Endodermal cell (in vitro differentiated cells): ENCODE results near the gene ART1. TPM values are rescaled to one million over a fixed set of nuclear protein-coding genes. Genes with fewer than 3 reads are reported as not detected.

ENCODE experiments used
- DNase-seq: peaks from one replicate; pipeline ENCODE4 v3.0.0-alpha.2; 2017
- H3K27ac ChIP-seq: 2 replicates; pipeline ENCODE4 v1.5.1; 2013; ENCODE audit warnings: mild to moderate bottlenecking, low read depth, low read length, moderate library complexity
- H3K27me3 ChIP-seq: 2 replicates; pipeline ENCODE4 v1.6.1; 2013; ENCODE audit warnings: mild to moderate bottlenecking, low read length, moderate library complexity; ENCODE audit not compliant: insufficient read depth, control insufficient read depth, poor library complexity, severe bottlenecking
- H3K36me3 ChIP-seq: 2 replicates; pipeline ENCODE4 v1.7.0; 2013; ENCODE audit warnings: mild to moderate bottlenecking, low read length, moderate library complexity; ENCODE audit not compliant: control insufficient read depth, insufficient read depth
- H3K4me1 ChIP-seq: one replicate; pipeline ENCODE4 v1.7.0; 2013; ENCODE audit warnings: low read length; ENCODE audit not compliant: control insufficient read depth, insufficient read depth
- H3K4me3 ChIP-seq: 2 replicates; pipeline ENCODE4 v1.5.1; 2013; ENCODE audit warnings: mild to moderate bottlenecking, low read length, moderate library complexity
- H3K9ac ChIP-seq: 2 replicates; pipeline ENCODE4 v1.6.1; 2013; ENCODE audit warnings: mild to moderate bottlenecking, low read length, moderate library complexity; ENCODE audit not compliant: poor library complexity, severe bottlenecking; ENCODE audit errors: extremely low read depth
- H3K9me3 ChIP-seq: 2 replicates; pipeline ENCODE4 v1.6.1; 2013; ENCODE audit warnings: mild to moderate bottlenecking, low read length, moderate library complexity; ENCODE audit not compliant: control insufficient read depth
- H3K27ac Mint-ChIP-seq: 2 replicates; pipeline ENCODE4 v1.8.0; 2020; ENCODE audit warnings: mixed read lengths
- H3K27me3 Mint-ChIP-seq: 2 replicates; pipeline ENCODE4 v1.8.0; 2021; ENCODE audit warnings: mild to moderate bottlenecking, mixed read lengths; ENCODE audit not compliant: insufficient read depth
- H3K36me3 Mint-ChIP-seq: 2 replicates; pipeline ENCODE4 v1.8.0; 2020; ENCODE audit warnings: low read depth, mixed read lengths
- H3K4me1 Mint-ChIP-seq: 2 replicates; pipeline ENCODE4 v1.8.0; 2020; ENCODE audit warnings: mixed read lengths
- H3K4me3 Mint-ChIP-seq: 2 replicates; pipeline ENCODE4 v1.8.0; 2020; ENCODE audit warnings: mild to moderate bottlenecking, moderate library complexity, mixed read lengths
- H3K9me3 Mint-ChIP-seq: 2 replicates; pipeline ENCODE4 v1.8.0; 2020; ENCODE audit warnings: mild to moderate bottlenecking, mixed read lengths
- CTCF ChIP-seq: fragments of 200-600 bp; sonication (generic); conservative IDR thresholded peaks from 2 replicates; pipeline ENCODE4 v1.5.0; 2021; ENCODE audit warnings: antibody characterized with exemption, mild to moderate bottlenecking
- WGBS, 2 experiments: methylation state at CpG; one replicate each; pipeline versions ENCODE4 v1.1.5 to v1.1.7; 2013; ENCODE audit warnings: missing lambda C conversion rate in 2 of 2, mixed read lengths in 1 of 2; ENCODE audit not compliant: insufficient coverage in 1 of 2, insufficient read length in 1 of 2; 5-methylcytosine and 5-hydroxymethylcytosine counted together
- total RNA-seq, 2 donors: library from RNA; stranded (reverse); fragmentation: NEBNext Ultra II Directional in 1 of 2; extraction: Animal tissue kit (Norgen Biotek cat#: 25700) in 1 of 2; gene quantifications; 2 replicates in 1 of 2; 3 replicates in 1 of 2; pipeline ENCODE4 v1.2.1, GENCODE V29; 2021

ART1 gene
- total RNA-seq, 2 donors from 2014 or later, result not detected

- TF ChIP-seq CTCF, result no peak
- WGBS, 2 experiments, result 93 to 94% methylated on average over 6 to 8 of the region's 8 CpGs
- Mint-ChIP-seq H3K27ac (no peak overlapping the region), H3K36me3 (no peaks in the 10 kb centered on the region), H3K9me3 (no peaks in the 10 kb centered on the region), H3K4me3 (no peak overlapping the region), H3K4me1 (peaks cover 24% of the 10 kb centered on the region), H3K27me3 (peaks cover 52% of the 10 kb centered on the region)
- Histone ChIP-seq H3K27me3 (peaks cover 8% of the 10 kb centered on the region), H3K4me1 (no peaks in the 10 kb centered on the region), H3K36me3 (no peaks in the 10 kb centered on the region), H3K9me3 (no peaks in the 10 kb centered on the region), H3K9ac (no peak overlapping the region), H3K4me3 (no peak overlapping the region), H3K27ac (no peak overlapping the region)
- DNase-seq, result peak; percentile 39
Measured at GRCh38 chr11:3617990-3618389, 26.9 kb upstream of the ART1 start.

GRCh38 chr11:3622521-3622920, 22.4 kb upstream of the ART1 start:
- peaks cover 22% of the 10 kb centered on the region for H3K27me3 Mint-ChIP-seq
- no peaks in the 10 kb centered on the region for H3K4me1 ChIP-seq
- no peaks in the 10 kb centered on the region for H3K9me3 ChIP-seq

GRCh38 chr11:3623121-3623520, 21.8 kb upstream of the ART1 start:
- no peaks in the 10 kb centered on the region for H3K9me3 Mint-ChIP-seq
- Histone ChIP-seq H3K27ac (no peak overlapping the region), H3K9ac (no peak overlapping the region), H3K4me1 (no peaks in the 10 kb centered on the region), H3K4me3 (no peak overlapping the region), H3K9me3 (no peaks in the 10 kb centered on the region), H3K27me3 (no peaks in the 10 kb centered on the region), H3K36me3 (no peaks in the 10 kb centered on the region)
- WGBS, 2 experiments, result 94 to 95% methylated on average over 4 to 5 of the region's 5 CpGs
- H3K4me1 Mint-ChIP-seq, result peaks cover 6% of the 10 kb centered on the region
- no peak for DNase-seq
- no peaks in the 10 kb centered on the region for H3K36me3 Mint-ChIP-seq
- no peak for TF ChIP-seq CTCF
- H3K4me3 Mint-ChIP-seq, result no peak overlapping the region
- peaks cover 16% of the 10 kb centered on the region for H3K27me3 Mint-ChIP-seq
- H3K27ac Mint-ChIP-seq, result no peak overlapping the region

More at GRCh38 chr11:3622521-3622920, 22.4 kb upstream of the ART1 start:
- no peak overlapping the region for H3K27ac ChIP-seq
- peaks cover 6% of the 10 kb centered on the region for H3K4me1 Mint-ChIP-seq
- WGBS, 2 experiments, result 83 to 100% methylated on average over 1 to 4 of the region's 4 CpGs
- H3K4me3 ChIP-seq, result no peak overlapping the region
- no peaks in the 10 kb centered on the region for H3K36me3 Mint-ChIP-seq
- H3K36me3 ChIP-seq, result no peaks in the 10 kb centered on the region
- H3K27me3 ChIP-seq, result no peaks in the 10 kb centered on the region
- TF ChIP-seq CTCF, result no peak
- peak; percentile 49 for DNase-seq
- no peak overlapping the region for H3K27ac Mint-ChIP-seq
- no peaks in the 10 kb centered on the region for H3K9me3 Mint-ChIP-seq
- no peak overlapping the region for H3K4me3 Mint-ChIP-seq
- no peak overlapping the region for H3K9ac ChIP-seq
